A549 (cell line): ENCODE measurements around the gene LRIF1. TPM values are rescaled to one million over a fixed set of nuclear protein-coding genes. Genes with fewer than 3 reads are reported as not detected.

Experiments
- ATAC-seq, 2 experiments: fragments of 200-7000 bp in 1 of 2; fragments of >200 bp in 1 of 2; cut with Nextera tagmentation in 1 of 2; cut with Tn5 transposase in 1 of 2; 3 replicates each; pipeline versions ENCODE4 v1.8.0 to v1.9.1; 2018 to 2020; ENCODE audit warnings: mild to moderate bottlenecking in 1 of 2, moderate library complexity in 1 of 2
- CTCF ChIA-PET: fragments of 300-600 bp; sonication (Branson Sonifier 250); formaldehyde crosslinking; extraction: SDS; loops from one replicate; lab custom pipeline; 2021; ENCODE audit warnings: antibody characterized with exemption, inconsistent platforms; lab: Yijun Ruan, JAX
- POLR2A ChIA-PET: fragments of 350-600 bp; formaldehyde crosslinking; extraction: SDS; loops from one replicate; lab custom pipeline; 2021; ENCODE audit warnings: antibody characterized with exemption, inconsistent platforms; lab: Yijun Ruan, JAX
- DNase-seq, 2 experiments: peaks; one replicate each; pipeline versions ENCODE4 v3.0.0 to v3.0.0-alpha.2; 2011 to 2016; ENCODE audit warnings: low read depth in 1 of 2, low spot score in 1 of 2
- FAIRE-seq: peaks from 2 replicates; lab custom pipeline; 2011; peaks lifted over from hg19 to GRCh38; lab: Jason Lieb, UNC
- H3K27ac ChIP-seq, 2 experiments: fragments of >200 bp; sonication (Bioruptor Twin); formaldehyde crosslinking; 3 replicates each; pipeline ENCODE4 v1.5.1; 2016 to 2017
- H3K4me1 ChIP-seq: fragments of >200 bp; sonication (Bioruptor Twin); formaldehyde crosslinking; 3 replicates; pipeline ENCODE4 v1.6.1; 2016
- H3K4me2 ChIP-seq: fragments of >200 bp; sonication (Bioruptor Twin); formaldehyde crosslinking; 3 replicates; pipeline ENCODE4 v1.6.1; 2016
- H3K4me3 ChIP-seq: fragments of >200 bp; sonication (Bioruptor Twin); formaldehyde crosslinking; 3 replicates; pipeline ENCODE4 v1.5.1; 2016
- H3K9me3 ChIP-seq: fragments of >200 bp; sonication (Bioruptor Twin); formaldehyde crosslinking; 3 replicates; pipeline ENCODE4 v1.6.1; 2016
- BCL3 ChIP-seq: fragments of >200 bp; sonication (Bioruptor Twin); formaldehyde crosslinking; IDR thresholded peaks from 3 replicates; pipeline ENCODE4 v1.6.1; 2016
- CEBPB ChIP-seq, 2 experiments: fragments of >200 bp in 1 of 2; sonication (Bioruptor Twin) in 1 of 2; formaldehyde crosslinking in 1 of 2; IDR thresholded peaks; 2 replicates each; pipeline ENCODE4 v1.6.1; 2012 to 2016
- CHD2 ChIP-seq: fragments of 150-350 bp; IDR thresholded peaks from 2 replicates; pipeline ENCODE4 v1.6.1; 2014; ENCODE audit warnings: low read length; ENCODE audit not compliant: partially characterized antibody
- ESRRA ChIP-seq: fragments of 150-350 bp; IDR thresholded peaks from 2 replicates; pipeline ENCODE4 v1.6.1; 2014; ENCODE audit warnings: mild to moderate bottlenecking, low read length, borderline replicate concordance
- FOSB ChIP-seq: fragments of 250-450 bp; sonication (Bioruptor Pico); IDR thresholded peaks from 2 replicates; pipeline ENCODE4 v1.5.0; 2020; ENCODE audit warnings: mild to moderate bottlenecking, moderate library complexity
- FOSL2 ChIP-seq, 2 experiments: fragments of 450-650 bp in 1 of 2; fragments of >200 bp in 1 of 2; sonication (Bioruptor Twin) in 1 of 2; formaldehyde crosslinking; IDR thresholded peaks; 2 replicates each; pipeline versions ENCODE4 v1.5.0 to v1.6.1; 2016 to 2020; ENCODE audit warnings: mild to moderate bottlenecking in 1 of 2, moderate library complexity in 1 of 2
- HEYL ChIP-seq: fragments of 250-450 bp; sonication (Bioruptor Pico); IDR thresholded peaks from 2 replicates; pipeline ENCODE4 v1.8.0; 2021; ENCODE audit warnings: mild to moderate bottlenecking, moderate library complexity
- HMGXB4 ChIP-seq: fragments of 250-450 bp; sonication (Bioruptor Pico); IDR thresholded peaks from 2 replicates; pipeline ENCODE4 v1.5.0; 2021; ENCODE audit warnings: mild to moderate bottlenecking, moderate library complexity, borderline replicate concordance
- MAFK ChIP-seq: fragments of 450-650 bp; IDR thresholded peaks from 2 replicates; pipeline ENCODE4 v1.6.1; 2014; ENCODE audit not compliant: partially characterized antibody
- MAX ChIP-seq: IDR thresholded peaks from 2 replicates; pipeline ENCODE4 v1.6.1; 2012
- MAZ ChIP-seq: fragments of 150-350 bp; IDR thresholded peaks from 2 replicates; pipeline ENCODE4 v1.6.1; 2014; ENCODE audit warnings: antibody characterized with exemption, low read depth, low read length, borderline replicate concordance
- NFE2L2 ChIP-seq: fragments of 150-350 bp; conservative IDR thresholded peaks from 2 replicates; pipeline ENCODE4 v1.6.1; 2014; ENCODE audit warnings: low read length
- NPAS2 ChIP-seq: fragments of 250-450 bp; sonication (Bioruptor Pico); IDR thresholded peaks from 2 replicates; pipeline ENCODE4 v1.8.0; 2022; ENCODE audit warnings: mild to moderate bottlenecking, moderate library complexity, borderline replicate concordance
- NR3C1 ChIP-seq: fragments of >200 bp; sonication (Bioruptor Twin); formaldehyde crosslinking; IDR thresholded peaks from 3 replicates; pipeline ENCODE4 v1.6.1; 2017
- POLR2A ChIP-seq: IDR thresholded peaks from 2 replicates; pipeline ENCODE4 v1.6.1; 2012; ENCODE audit warnings: mild to moderate bottlenecking, low read length
- POLR2AphosphoS2 ChIP-seq: conservative IDR thresholded peaks from 2 replicates; pipeline ENCODE4 v1.6.1; 2012; ENCODE audit warnings: low read length, improper control_type of control experiment, inconsistent platforms
- RAD21 ChIP-seq, 2 experiments: fragments of >200 bp in 1 of 2; sonication (Bioruptor Twin) in 1 of 2; formaldehyde crosslinking in 1 of 2; IDR thresholded peaks in 1 of 2; conservative IDR thresholded peaks in 1 of 2; 2 replicates in 1 of 2; 3 replicates in 1 of 2; pipeline ENCODE4 v1.6.1; 2012 to 2018; ENCODE audit warnings: inconsistent platforms in 1 of 2
- RARB ChIP-seq: fragments of 250-450 bp; sonication (Bioruptor Pico); IDR thresholded peaks from 2 replicates; pipeline ENCODE4 v1.8.0; 2021; ENCODE audit warnings: mild to moderate bottlenecking, moderate library complexity
- RCOR1 ChIP-seq: fragments of 150-350 bp; IDR thresholded peaks from 2 replicates; pipeline ENCODE4 v1.6.1; 2014; ENCODE audit warnings: antibody characterized with exemption, low read length, low read depth
- REST ChIP-seq: fragments of 200-600 bp; sonication (generic); IDR thresholded peaks from 2 replicates; pipeline ENCODE4 v1.6.1; 2016; ENCODE audit warnings: antibody characterized with exemption, mild to moderate bottlenecking, moderate library complexity
- RNF2 ChIP-seq: fragments of 200-600 bp; sonication (generic); IDR thresholded peaks from 2 replicates; pipeline ENCODE4 v1.6.1; 2016; ENCODE audit warnings: low read depth, mild to moderate bottlenecking, antibody characterized with exemption, moderate library complexity, borderline replicate concordance
- TFCP2L1 ChIP-seq: fragments of 250-450 bp; sonication (Bioruptor Pico); IDR thresholded peaks from 2 replicates; pipeline ENCODE4 v1.5.0; 2021; ENCODE audit warnings: mild to moderate bottlenecking
- ZNF302 ChIP-seq: fragments of 250-450 bp; sonication (Bioruptor Pico); IDR thresholded peaks from 2 replicates; pipeline ENCODE4 v1.9.0; 2021; ENCODE audit warnings: inconsistent platforms, mild to moderate bottlenecking, moderate library complexity
- WGBS: methylation state at CpG from one replicate; pipeline ENCODE4 v1.1.6; 2017; ENCODE audit errors: missing lambda C conversion rate; 5-methylcytosine and 5-hydroxymethylcytosine counted together
- polyA plus RNA-seq, 4 experiments: library from polyadenylated mRNA; depleted of rRNA in 3 of 4; stranded (reverse); fragments of >200 nt; fragmentation: RNase III in 1 of 4; extraction: RNeasy Plus Mini Kit Qiagen cat#74134 plus additional on column Dnase treatment in 1 of 4; gene quantifications; 2 replicates in 3 of 4; 3 replicates in 1 of 4; pipeline ENCODE4 v1.2.3, GENCODE V29; 2011 to 2017
- TF ChIP-seq, protein P1 (sequence below): IDR thresholded peaks from 2 replicates; pipeline ENCODE4 v1.6.1; 2012; ENCODE audit warnings: low read depth, borderline replicate concordance
- TF ChIP-seq, protein P2 (sequence below): fragments of 450-650 bp; IDR thresholded peaks from 2 replicates; pipeline ENCODE4 v1.6.1; 2014; ENCODE audit warnings: antibody characterized with exemption

Gene LRIF1
- polyA plus RNA-seq, 2 of the 4 experiments (the other 2 are of a cell fraction) = 16.3 to 40.8 TPM

DNA sequence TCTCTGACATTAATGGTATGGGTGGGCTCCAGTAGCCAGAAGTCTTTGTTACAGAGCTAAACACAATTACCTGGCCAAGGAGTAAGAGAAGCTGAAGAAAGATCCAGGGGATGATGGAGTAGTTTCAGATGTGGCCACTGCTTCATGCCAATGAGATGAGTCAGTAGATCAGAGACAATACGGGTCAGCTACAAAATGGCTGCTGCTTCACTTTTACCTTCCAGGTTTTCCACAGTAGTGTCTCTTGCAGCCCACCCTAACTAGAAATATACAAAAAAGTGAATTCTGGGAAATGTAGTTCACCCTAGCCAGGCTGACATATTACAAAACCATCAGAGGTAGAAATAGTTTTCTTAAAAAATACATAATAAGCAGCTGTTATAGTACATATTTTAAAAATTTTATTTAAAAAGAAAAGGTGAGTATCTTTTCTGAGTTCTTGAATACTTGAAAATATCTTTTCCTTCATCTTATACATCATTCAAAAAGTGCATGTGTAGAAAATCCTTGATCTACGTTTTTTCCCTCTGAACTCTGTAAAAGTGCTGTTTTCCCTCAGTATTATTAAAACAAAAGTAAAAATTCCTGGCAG, 36.1 kb downstream of the LRIF1 start:
- no peak for ATAC-seq
- Histone ChIP-seq H3K27ac (no peak overlapping the region), H3K9me3 (no peaks in the 10 kb centered on the region), H3K4me3 (no peak overlapping the region), H3K4me2 (no peak overlapping the region), H3K4me1 (no peaks in the 10 kb centered on the region)
- ChIA-PET POLR2A (interaction anchor here (2.7 kb wide), 1 partner anchor 36 kb away, joined by 9 read pairs; the partner anchor contains the start of gene LRIF1), CTCF (no interaction called here)
- FAIRE-seq = no peak
- no peak for TF ChIP-seq TFCP2L1
- TF ChIP-seq RARB (CRISPR knock-in tag) = no peak
- TF ChIP-seq MAX = no peak
- no peak for TF ChIP-seq BCL3
- TF ChIP-seq POLR2AphosphoS2 = no peak
- no peak for TF ChIP-seq NPAS2
- TF ChIP-seq CEBPB (IDR thresholded peaks at IDR 0.05) = no peak
- no peak for TF ChIP-seq MAZ
- TF ChIP-seq HEYL (CRISPR knock-in tag) = no peak
- no peak for TF ChIP-seq POLR2A
- TF ChIP-seq NFE2L2 = no peak
- no peak for TF ChIP-seq CHD2
- TF ChIP-seq HMGXB4 (CRISPR knock-in tag) = no peak
- TF ChIP-seq MAFK = no peak
- TF ChIP-seq NR3C1 = no peak
- TF ChIP-seq RAD21 (conservative IDR thresholded peaks at IDR 0.05 in 1 of 2, IDR thresholded peaks at IDR 0.05 in 1 of 2) = no peak
- no peak for TF ChIP-seq FOSB (CRISPR knock-in tag)
- no peak for TF ChIP-seq ZNF302 (CRISPR knock-in tag)
- no peak for TF ChIP-seq RNF2
- DNase-seq = peak in 1 of 2 experiments; percentile 9
- 48% methylated on average over 2 of the region's 2 CpGs for WGBS

DNA sequence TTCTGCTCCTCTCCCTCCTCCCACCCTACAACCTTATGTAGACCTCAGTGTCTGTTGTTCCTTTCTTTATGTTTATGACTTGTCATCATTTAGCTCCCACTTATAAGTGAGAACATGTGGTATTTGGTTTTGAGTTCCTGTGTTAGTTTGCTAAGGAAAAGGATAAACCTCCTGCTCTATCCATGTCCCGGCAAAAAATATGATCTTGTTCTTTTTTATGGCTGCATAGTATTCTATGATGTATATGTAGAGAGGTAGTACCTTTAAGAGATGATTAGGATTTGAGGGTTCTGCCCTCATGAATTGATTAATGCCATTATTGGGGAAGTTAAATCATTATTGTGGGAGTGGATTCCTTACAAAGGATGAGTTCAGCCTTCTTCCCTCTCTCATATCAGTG, 41.8 kb downstream of the LRIF1 start:
- 52% methylated on average over 1 of the region's 1 CpG for WGBS
- FAIRE-seq (no peak), ATAC-seq (no peak), DNase-seq (no peak)
- no peak for TF ChIP-seq REST
- TF ChIP-seq, protein P1, sequence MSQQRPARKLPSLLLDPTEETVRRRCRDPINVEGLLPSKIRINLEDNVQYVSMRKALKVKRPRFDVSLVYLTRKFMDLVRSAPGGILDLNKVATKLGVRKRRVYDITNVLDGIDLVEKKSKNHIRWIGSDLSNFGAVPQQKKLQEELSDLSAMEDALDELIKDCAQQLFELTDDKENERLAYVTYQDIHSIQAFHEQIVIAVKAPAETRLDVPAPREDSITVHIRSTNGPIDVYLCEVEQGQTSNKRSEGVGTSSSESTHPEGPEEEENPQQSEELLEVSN = no peak
- TF ChIP-seq FOSL2 (IDR thresholded peaks at IDR 0.05) = no peak
- TF ChIP-seq FOSL2 (CRISPR knock-in tag; IDR thresholded peaks at IDR 0.05) = no peak
- no peak for TF ChIP-seq RCOR1
- TF ChIP-seq, protein P2, sequence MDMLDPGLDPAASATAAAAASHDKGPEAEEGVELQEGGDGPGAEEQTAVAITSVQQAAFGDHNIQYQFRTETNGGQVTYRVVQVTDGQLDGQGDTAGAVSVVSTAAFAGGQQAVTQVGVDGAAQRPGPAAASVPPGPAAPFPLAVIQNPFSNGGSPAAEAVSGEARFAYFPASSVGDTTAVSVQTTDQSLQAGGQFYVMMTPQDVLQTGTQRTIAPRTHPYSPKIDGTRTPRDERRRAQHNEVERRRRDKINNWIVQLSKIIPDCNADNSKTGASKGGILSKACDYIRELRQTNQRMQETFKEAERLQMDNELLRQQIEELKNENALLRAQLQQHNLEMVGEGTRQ = no peak
- no peak for TF ChIP-seq ESRRA
- ChIA-PET POLR2A (no interaction called here), CTCF (no interaction called here)
- no peak overlapping the region for H3K4me3 ChIP-seq
- H3K9me3 ChIP-seq = no peaks in the 10 kb centered on the region
- no peak overlapping the region for H3K27ac ChIP-seq
- H3K4me2 ChIP-seq = no peak overlapping the region
- H3K4me1 ChIP-seq = peaks cover 5% of the 10 kb centered on the region; the same call in 1 of the 3 replicates
